K562 (cell line): ENCODE measurements around the gene LZTR1. TPM values are rescaled to one million over a fixed set of nuclear protein-coding genes. Genes with fewer than 3 reads are reported as not detected.

Source experiments
- ATAC-seq: fragments of 200-7000 bp; cut with Tn5 transposase; 3 replicates; pipeline ENCODE4 v1.9.1; 2020; ENCODE audit warnings: moderate library complexity
- BruUV-seq: library from RNA; stranded (reverse); fragments of 400-500 nt; replicated peaks from 2 replicates; lab custom pipeline; 2021; lab: Mats Ljungman, UMichigan
- CTCF ChIA-PET: fragments of 300-600 bp; formaldehyde crosslinking; extraction: SDS; loops from one replicate; lab custom pipeline; 2021; ENCODE audit warnings: low intra/inter-chr PET ratio; lab: Yijun Ruan, JAX
- POLR2A ChIA-PET: fragments of 300-600, 350-650 bp; sonication (Branson Sonifier 250); formaldehyde crosslinking; extraction: SDS; loops from one replicate; lab custom pipeline; 2021; ENCODE audit warnings: antibody characterized with exemption, inconsistent platforms; lab: Yijun Ruan, JAX
- DNase-seq, 4 experiments: peaks; one replicate each; pipeline versions ENCODE4 v3.0.0 to v3.0.0-alpha.2; 2011 to 2018; ENCODE audit warnings: low spot score in 3 of 4, mixed read lengths in 3 of 4; ENCODE audit errors: extremely low read depth in 1 of 4
- FAIRE-seq: peaks from 2 replicates; lab custom pipeline; 2011; peaks lifted over from hg19 to GRCh38; lab: Jason Lieb, UNC
- H2AFZ ChIP-seq: 2 replicates; pipeline ENCODE4 v1.6.0; 2011; ENCODE audit warnings: low read depth, low read length, control low read depth, inconsistent platforms
- H3K27ac ChIP-seq: fragments of 200-600 bp; 3 replicates; pipeline ENCODE4 v1.8.0; 2011; ENCODE audit warnings: low read depth, mild to moderate bottlenecking, control low read depth, inconsistent platforms, low read length, moderate library complexity, mixed read lengths; ENCODE audit errors: extremely low read depth
- H3K27me3 ChIP-seq, 2 experiments: fragments of 300-600 bp in 1 of 2; 2 replicates in 1 of 2; 3 replicates in 1 of 2; pipeline versions ENCODE4 v1.6.0 to v1.8.0; 2011; ENCODE audit warnings: inconsistent platforms in 2 of 2, low read length in 2 of 2, mild to moderate bottlenecking in 1 of 2, mixed read lengths in 1 of 2, moderate library complexity in 1 of 2; ENCODE audit not compliant: control insufficient read depth in 2 of 2, insufficient read depth in 2 of 2
- H3K36me3 ChIP-seq: fragments of 300-600 bp; 3 replicates; pipeline ENCODE4 v1.8.0; 2011; ENCODE audit warnings: mild to moderate bottlenecking, low read length, inconsistent platforms; ENCODE audit not compliant: control insufficient read depth, insufficient read depth
- H3K4me1 ChIP-seq, 2 experiments: fragments of 200-600 bp in 1 of 2; replicated peaks in 1 of 2; 2 replicates in 1 of 2; 3 replicates in 1 of 2; pipeline versions ENCODE4 v1.5.1 to v1.8.0; 2011; ENCODE audit warnings: inconsistent platforms in 2 of 2, low read length in 2 of 2, mild to moderate bottlenecking in 1 of 2, mixed read lengths in 1 of 2, moderate library complexity in 1 of 2; ENCODE audit not compliant: control insufficient read depth in 2 of 2, insufficient read depth in 2 of 2
- H3K4me2 ChIP-seq: 2 replicates; pipeline ENCODE4 v1.6.1; 2011; ENCODE audit warnings: low read length, control low read depth, inconsistent platforms, mixed read lengths; ENCODE audit not compliant: insufficient read depth
- H3K4me3 ChIP-seq: fragments of 200-600 bp; sonication (generic), shearing (Covaris generic); 2 replicates; pipeline ENCODE4 v1.5.1; 2016; ENCODE audit warnings: control low read depth, inconsistent platforms
- H3K79me2 ChIP-seq: fragments of 200-600 bp; 3 replicates; pipeline ENCODE4 v1.8.0; 2011; ENCODE audit warnings: low read length, inconsistent platforms; ENCODE audit not compliant: control insufficient read depth, insufficient read depth
- H3K9ac ChIP-seq, 2 experiments: 2 replicates each; pipeline versions ENCODE4 v1.6.0 to v1.6.1; 2011; ENCODE audit warnings: low read depth in 2 of 2, low read length in 2 of 2, control low read depth in 1 of 2, inconsistent platforms in 1 of 2, mild to moderate bottlenecking in 1 of 2, mixed read lengths in 1 of 2; ENCODE audit not compliant: insufficient read depth in 1 of 2
- H3K9me1 ChIP-seq: one replicate; pipeline ENCODE4 v1.6.0; 2011; ENCODE audit warnings: inconsistent platforms, mild to moderate bottlenecking, low read length, moderate library complexity; ENCODE audit not compliant: control insufficient read depth, insufficient read depth
- H3K9me3 ChIP-seq: replicated peaks from 2 replicates; pipeline ENCODE4 v1.5.1; 2011; ENCODE audit warnings: low read depth, low read length, inconsistent platforms; ENCODE audit not compliant: control insufficient read depth, insufficient read depth
- H4K20me1 ChIP-seq: replicated peaks from 2 replicates; pipeline ENCODE4 v1.6.1; 2011; ENCODE audit warnings: low read length, inconsistent platforms, mixed read lengths; ENCODE audit not compliant: control insufficient read depth, insufficient read depth
- ARHGAP35 ChIP-seq: fragments of 450-650 bp; IDR thresholded peaks from 2 replicates; pipeline ENCODE4 v1.6.1; 2018; ENCODE audit not compliant: partially characterized antibody
- CAMTA2 ChIP-seq: fragments of 250-450 bp; sonication (Bioruptor Pico); conservative IDR thresholded peaks from 2 replicates; pipeline ENCODE4 v1.5.1; 2022
- CCNT2 ChIP-seq: IDR thresholded peaks from 2 replicates; pipeline ENCODE4 v1.6.1; 2011; ENCODE audit warnings: borderline replicate concordance, low read depth, mild to moderate bottlenecking, moderate library complexity, mixed read lengths, low read length; ENCODE audit not compliant: insufficient read length; ENCODE audit errors: extremely low read depth
- IFI16 ChIP-seq: fragments of 250-450 bp; sonication (Bioruptor Pico); IDR thresholded peaks from 2 replicates; pipeline ENCODE4 v2.1.2; 2022; ENCODE audit warnings: mild to moderate bottlenecking, inconsistent platforms
- KAT7 ChIP-seq: sonication (generic); formaldehyde crosslinking; IDR thresholded peaks from 2 replicates; pipeline ENCODE4 v1.8.0; 2022; ENCODE audit warnings: missing genetic modification reagents, mild to moderate bottlenecking, borderline replicate concordance
- MAX ChIP-seq: sonication (generic); formaldehyde crosslinking; IDR thresholded peaks from 2 replicates; pipeline ENCODE4 v1.9.0; 2022; ENCODE audit warnings: mild to moderate bottlenecking, missing genetic modification reagents
- NR2F6 ChIP-seq: fragments of 450-650 bp; formaldehyde crosslinking; IDR thresholded peaks from 2 replicates; pipeline ENCODE4 v1.4.0; 2020; ENCODE audit warnings: mild to moderate bottlenecking
- TEAD4 ChIP-seq, 2 experiments: sonication (generic) in 1 of 2; formaldehyde crosslinking in 1 of 2; IDR thresholded peaks; 2 replicates each; pipeline versions ENCODE4 v1.6.1 to v1.8.0; 2012 to 2022; ENCODE audit warnings: borderline replicate concordance in 1 of 2, inconsistent platforms in 1 of 2, low read length in 1 of 2, mild to moderate bottlenecking in 1 of 2, missing genetic modification reagents in 1 of 2
- UBTF ChIP-seq, 2 experiments: IDR thresholded peaks; 2 replicates each; pipeline ENCODE4 v1.6.1; 2012; ENCODE audit warnings: improper control_type of control experiment in 2 of 2, low read depth in 2 of 2, low read length in 2 of 2, borderline replicate concordance in 1 of 2
- ZC3H8 ChIP-seq: fragments of 450-650 bp; IDR thresholded peaks from 2 replicates; pipeline ENCODE4 v1.6.1; 2017
- ZNF57 ChIP-seq: fragments of 450-650 bp; formaldehyde crosslinking; IDR thresholded peaks from 2 replicates; pipeline ENCODE4 v1.4.0; 2020; ENCODE audit warnings: mild to moderate bottlenecking, moderate library complexity
- WGBS: fragments of 100-300 bp; shearing (Covaris generic); methylation state at CpG from one replicate; pipeline ENCODE4 v1.1.6; 2016; ENCODE audit warnings: low coverage, mixed read lengths; ENCODE audit not compliant: insufficient coverage; ENCODE audit errors: missing lambda C conversion rate; 5-methylcytosine and 5-hydroxymethylcytosine counted together
- in situ Hi-C: fragments of 300-500 bp; cut with MboI; formaldehyde crosslinking; loops from 4 replicates; pipeline ENCODE4 v1.15.0; 2018; ENCODE audit warnings: inconsistent platforms, mixed read lengths
- intact Hi-C: fragments of 100-400 bp; cut with micrococcal nuclease; formaldehyde crosslinking; loops from 2 replicates; pipeline ENCODE4 v1.14.2; 2022
- polyA plus RNA-seq, 8 experiments: library from polyadenylated mRNA; depleted of rRNA in 4 of 8; stranded (reverse) in 5 of 8; unstranded in 3 of 8; fragments of >200 nt; fragmentation: Nextera tagmentation in 2 of 8; fragmentation: Illumina TruSeq in 1 of 8; extraction: Ambion mirVana in 2 of 8; extraction: Trizol in 1 of 8; gene quantifications; 2 replicates each; pipeline versions ENCODE4 v1.2.1 to v1.2.3, GENCODE V29; 2011 to 2014; ENCODE audit warnings: inconsistent platforms in 1 of 8, missing spikeins in 1 of 8
- total RNA-seq, 7 experiments: library from RNA; depleted of rRNA in 6 of 7; stranded (reverse); fragments of >200 nt in 6 of 7; fragmentation: Illumina TruSeq in 2 of 7; extraction: Trizol in 2 of 7; gene quantifications; 2 replicates each; pipeline versions ENCODE4 v1.2.1 to v1.2.3, GENCODE V29; 2011 to 2021; ENCODE audit warnings: low replicate concordance in 1 of 7
- TF ChIP-seq, protein P1 (sequence below): fragments of 150-350 bp; IDR thresholded peaks from 2 replicates; pipeline ENCODE4 v1.6.1; 2014; ENCODE audit warnings: low read depth, mild to moderate bottlenecking, low read length, borderline replicate concordance
- TF ChIP-seq, protein P2 (sequence below): sonication (generic); formaldehyde crosslinking; IDR thresholded peaks from 2 replicates; pipeline ENCODE4 v1.8.1; 2023; ENCODE audit warnings: mild to moderate bottlenecking, missing genetic modification reagents

The LZTR1 gene
- total and polyA plus RNA-seq, 9 of the 15 experiments (the other 6 are each of a cell fraction or from before 2014, with no cell fraction given) = 2.2 to 135 (median 63.0) TPM

DNA sequence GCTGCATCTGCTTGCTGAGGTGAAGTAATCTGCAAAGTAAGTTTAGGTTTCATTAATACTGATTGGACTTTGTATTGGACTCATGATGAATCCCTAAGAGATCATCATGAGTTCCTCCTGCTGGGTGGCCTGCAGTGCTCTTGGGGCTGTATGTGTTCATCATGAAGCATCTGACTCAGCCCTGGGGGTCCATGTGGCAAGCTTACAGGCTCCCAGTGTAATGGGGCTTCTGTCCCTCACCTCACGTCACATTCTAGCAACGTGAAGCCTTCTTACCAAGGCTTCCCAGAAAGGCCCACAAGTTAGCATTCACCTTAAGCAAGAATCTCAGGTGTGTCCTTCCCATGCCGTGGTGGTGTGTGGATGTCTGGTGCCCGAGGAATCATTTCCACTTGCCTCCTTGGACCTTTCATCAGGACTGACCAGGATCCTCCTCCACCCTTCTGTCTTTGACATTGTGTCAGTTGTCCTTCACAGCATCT is 41.2 kb upstream of the LZTR1 start:
- POLR2A ChIA-PET = interaction anchor here (1.0 to 64.4 kb wide), 5 partner anchors 10 to 74 kb away, joined by 3 to 1556 read pairs (median 3); partner anchors contain the start of genes AIFM3, CRKL and LZTR1
- Histone ChIP-seq H3K36me3 (peaks cover 84% of the 10 kb centered on the region), H4K20me1 (peaks cover 95% of the 10 kb centered on the region), H3K4me3 (no peak overlapping the region), H3K4me1 (peaks cover 23 to 43% of the 10 kb centered on the region in 2 experiments), H3K79me2 (peaks cover 97% of the 10 kb centered on the region), H3K27ac (no peak overlapping the region; the same call in 2 of the 3 replicates), H3K9me3 (no peaks in the 10 kb centered on the region), H3K9ac (no peak overlapping the region; a peak in 1 of 4 replicates), H3K9me1 (peaks cover 47% of the 10 kb centered on the region), H2AFZ (no peak overlapping the region), H3K4me2 (peak overlapping the region; percentile 22; the same call in 1 of the 2 replicates), H3K27me3 (no peaks in the 10 kb centered on the region)
- no peak for DNase-seq
- FAIRE-seq = no peak
- BruUV-seq = no TSS peak
- in situ Hi-C loops = no loop called here
- 80% methylated on average over 4 of the region's 4 CpGs for WGBS
- peak; percentile 6 for ATAC-seq
- intact Hi-C loops = no loop called here
- CTCF ChIA-PET = no interaction called here
- TF ChIP-seq KAT7 = no peak
- TF ChIP-seq ZC3H8 = no peak
- TF ChIP-seq ARHGAP35 = no peak
- 0 out of 2 replicates have a peak, but pooled peaks have one; percentile 24 for TF ChIP-seq ZNF57 (CRISPR knock-in tag)
- TF ChIP-seq, protein P1, sequence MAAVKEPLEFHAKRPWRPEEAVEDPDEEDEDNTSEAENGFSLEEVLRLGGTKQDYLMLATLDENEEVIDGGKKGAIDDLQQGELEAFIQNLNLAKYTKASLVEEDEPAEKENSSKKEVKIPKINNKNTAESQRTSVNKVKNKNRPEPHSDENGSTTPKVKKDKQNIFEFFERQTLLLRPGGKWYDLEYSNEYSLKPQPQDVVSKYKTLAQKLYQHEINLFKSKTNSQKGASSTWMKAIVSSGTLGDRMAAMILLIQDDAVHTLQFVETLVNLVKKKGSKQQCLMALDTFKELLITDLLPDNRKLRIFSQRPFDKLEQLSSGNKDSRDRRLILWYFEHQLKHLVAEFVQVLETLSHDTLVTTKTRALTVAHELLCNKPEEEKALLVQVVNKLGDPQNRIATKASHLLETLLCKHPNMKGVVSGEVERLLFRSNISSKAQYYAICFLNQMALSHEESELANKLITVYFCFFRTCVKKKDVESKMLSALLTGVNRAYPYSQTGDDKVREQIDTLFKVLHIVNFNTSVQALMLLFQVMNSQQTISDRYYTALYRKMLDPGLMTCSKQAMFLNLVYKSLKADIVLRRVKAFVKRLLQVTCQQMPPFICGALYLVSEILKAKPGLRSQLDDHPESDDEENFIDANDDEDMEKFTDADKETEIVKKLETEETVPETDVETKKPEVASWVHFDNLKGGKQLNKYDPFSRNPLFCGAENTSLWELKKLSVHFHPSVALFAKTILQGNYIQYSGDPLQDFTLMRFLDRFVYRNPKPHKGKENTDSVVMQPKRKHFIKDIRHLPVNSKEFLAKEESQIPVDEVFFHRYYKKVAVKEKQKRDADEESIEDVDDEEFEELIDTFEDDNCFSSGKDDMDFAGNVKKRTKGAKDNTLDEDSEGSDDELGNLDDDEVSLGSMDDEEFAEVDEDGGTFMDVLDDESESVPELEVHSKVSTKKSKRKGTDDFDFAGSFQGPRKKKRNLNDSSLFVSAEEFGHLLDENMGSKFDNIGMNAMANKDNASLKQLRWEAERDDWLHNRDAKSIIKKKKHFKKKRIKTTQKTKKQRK = no peak
- 0 out of 2 replicates have a peak, but pooled peaks have one; percentile 36 for TF ChIP-seq MAX (CRISPR knock-in tag)
- TF ChIP-seq TEAD4 (IDR thresholded peaks at IDR 0.05; ENCODE audit: low read length) = no peak
- peak; percentile 54; the same call in 1 of the 2 replicates for TF ChIP-seq TEAD4 (CRISPR knock-in tag; IDR thresholded peaks at IDR 0.05; ENCODE audit: borderline replicate concordance)
- peak; percentile 83; the same call in 1 of the 2 replicates for TF ChIP-seq NR2F6 (CRISPR knock-in tag)
- TF ChIP-seq CCNT2 = no peak
- TF ChIP-seq CAMTA2 = no peak
- 0 out of 2 replicates have a peak, but pooled peaks have one; percentile 62 for TF ChIP-seq IFI16 (CRISPR knock-in tag)
- 0 out of 4 replicates have a peak, but pooled peaks of 1 of the 2 experiments have one; percentile 20 for TF ChIP-seq UBTF (IDR thresholded peaks at IDR 0.05; ENCODE audit: borderline replicate concordance in 1 of 2, low read depth in 2 of 2, low read length in 2 of 2)
- TF ChIP-seq, protein P2, sequence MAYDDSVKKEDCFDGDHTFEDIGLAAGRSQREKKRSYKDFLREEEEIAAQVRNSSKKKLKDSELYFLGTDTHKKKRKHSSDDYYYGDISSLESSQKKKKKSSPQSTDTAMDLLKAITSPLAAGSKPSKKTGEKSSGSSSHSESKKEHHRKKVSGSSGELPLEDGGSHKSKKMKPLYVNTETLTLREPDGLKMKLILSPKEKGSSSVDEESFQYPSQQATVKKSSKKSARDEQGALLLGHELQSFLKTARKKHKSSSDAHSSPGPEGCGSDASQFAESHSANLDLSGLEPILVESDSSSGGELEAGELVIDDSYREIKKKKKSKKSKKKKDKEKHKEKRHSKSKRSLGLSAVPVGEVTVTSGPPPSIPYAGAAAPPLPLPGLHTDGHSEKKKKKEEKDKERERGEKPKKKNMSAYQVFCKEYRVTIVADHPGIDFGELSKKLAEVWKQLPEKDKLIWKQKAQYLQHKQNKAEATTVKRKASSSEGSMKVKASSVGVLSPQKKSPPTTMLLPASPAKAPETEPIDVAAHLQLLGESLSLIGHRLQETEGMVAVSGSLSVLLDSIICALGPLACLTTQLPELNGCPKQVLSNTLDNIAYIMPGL (CRISPR knock-in tag) = 0 out of 2 replicates have a peak, but pooled peaks have one; percentile 10
